CD4-positive, alpha-beta T cell treated with Interleukin-1 beta for 1 hour (primary cell): ENCODE results near the gene DRAM2.

Experiments
- DNase-seq, 2 donors: peaks; one replicate each; pipeline ENCODE4 v3.0.0-alpha.2; 2020 to 2022

The DRAM2 gene

GRCh38 chr1:111139956-111140679 lies at the start of gene DRAM2, which contains the start of gene CEPT1:
DRAM2 (minus strand) TSS chr1:111140093; CDS start chr1:111131554, 8,539 bp downstream.
CEPT1 (plus strand) TSS chr1:111140223; CDS start chr1:111147715, 7,492 bp downstream.
- peak; percentile 93 for DNase-seq

- no peak for DNase-seq
Observed at GRCh38 chr1:111184663-111185062, 44.8 kb upstream of the DRAM2 start.

- no peak for DNase-seq
Observed at GRCh38 chr1:111183308-111184069, 43.6 kb upstream of the DRAM2 start.

GRCh38 chr1:111182052-111182451 lies 42.2 kb upstream of the DRAM2 start:
- DNase-seq, result no peak

GRCh38 chr1:111179968-111180533 lies 40.2 kb upstream of the DRAM2 start:
- DNase-seq, result no peak

GRCh38 chr1:111176678-111177077 lies 36.8 kb upstream of the DRAM2 start:
- DNase-seq, result no peak

- DNase-seq, result no peak
Observed at GRCh38 chr1:111175349-111175748, 35.5 kb upstream of the DRAM2 start.

- no peak for DNase-seq
Observed at GRCh38 chr1:111174070-111174469, 34.2 kb upstream of the DRAM2 start.

GRCh38 chr1:111172463-111172862 lies 32.6 kb upstream of the DRAM2 start:
- no peak for DNase-seq

- DNase-seq, result no peak
Observed at GRCh38 chr1:111164151-111164550, 24.3 kb upstream of the DRAM2 start.

- DNase-seq, result no peak
Observed at GRCh38 chr1:111163363-111163762, 23.5 kb upstream of the DRAM2 start.

GRCh38 chr1:111162488-111162880 lies 22.6 kb upstream of the DRAM2 start:
- no peak for DNase-seq

- DNase-seq, result no peak
Observed at GRCh38 chr1:111161843-111162487, 22.1 kb upstream of the DRAM2 start.

GRCh38 chr1:111157431-111157830 lies 17.5 kb upstream of the DRAM2 start:
- no peak for DNase-seq

GRCh38 chr1:111154021-111154999 lies 14.4 kb upstream of the DRAM2 start:
- DNase-seq, result no peak

GRCh38 chr1:111151838-111152237 lies 11.9 kb upstream of the DRAM2 start:
- DNase-seq, result no peak

GRCh38 chr1:111148376-111148881 lies 8.5 kb upstream of the DRAM2 start:
- DNase-seq, result no peak

GRCh38 chr1:111147948-111148347 lies 8.1 kb upstream of the DRAM2 start:
- DNase-seq, result no peak

GRCh38 chr1:111145963-111146768 lies 6.3 kb upstream of the DRAM2 start:
- DNase-seq, result no peak

GRCh38 chr1:111145542-111145941 lies 5.6 kb upstream of the DRAM2 start:
- DNase-seq, result no peak
